ENCODE data around the gene SWAP70. TPM values are rescaled to one million over a fixed set of nuclear protein-coding genes. Genes with fewer than 3 reads are reported as not detected.

The SWAP70 gene
- total and polyA plus RNA-seq, 9 of the 15 experiments (the other 6 are each of a cell fraction or from before 2014, with no cell fraction given), result 1.7 to 4.9 (median 3.9) TPM

- Histone ChIP-seq H3K9me1 (ENCODE audit: control insufficient read depth, insufficient read depth, low read length) (peaks cover 7% of the 10 kb centered on the region), H4K20me1 (replicated peaks; ENCODE audit: control insufficient read depth, insufficient read depth, low read length) (no peaks in the 10 kb centered on the region; the same call in 1 of the 2 replicates), H3K4me3 (no peak overlapping the region), H2AFZ (ENCODE audit: low read depth, low read length) (no peak overlapping the region), H3K27ac (ENCODE audit: extremely low read depth, low read depth, low read length) (no peak overlapping the region), H3K27me3 (ENCODE audit: control insufficient read depth in 2 of 2, insufficient read depth in 2 of 2, low read length in 2 of 2) (no peaks in the 10 kb centered on the region; a peak in 1 of 5 replicates), H3K4me1 (replicated peaks in 1 of 2; ENCODE audit: control insufficient read depth in 2 of 2, insufficient read depth in 2 of 2, low read length in 2 of 2) (peaks cover 22 to 23% of the 10 kb centered on the region in 2 experiments), H3K36me3 (ENCODE audit: control insufficient read depth, insufficient read depth, low read length) (no peaks in the 10 kb centered on the region), H3K9ac (ENCODE audit: insufficient read depth in 1 of 2, low read depth in 2 of 2, low read length in 2 of 2) (no peak overlapping the region), H3K79me2 (ENCODE audit: control insufficient read depth, insufficient read depth, low read length) (no peaks in the 10 kb centered on the region), H3K4me2 (ENCODE audit: insufficient read depth, low read length) (no peak overlapping the region), H3K9me3 (replicated peaks; ENCODE audit: control insufficient read depth, insufficient read depth, low read depth, low read length) (no peaks in the 10 kb centered on the region)
- no peak for FAIRE-seq
- intact Hi-C loops (cut with micrococcal nuclease) (loop anchor here (5.0 to 10.0 kb wide), 3 partner anchors 449 to 612 kb away; partner anchors contain the start of gene ADM), in situ Hi-C loops (cut with MboI) (no loop called here)
- no TSS peak for BruUV-seq (replicated peaks)
- 42% methylated on average over 6 of the region's 7 CpGs for WGBS (ENCODE audit: insufficient coverage, low coverage, missing lambda C conversion rate)
- ChIA-PET CTCF (ENCODE audit: low intra/inter-chr PET ratio) (no interaction called here), POLR2A (no interaction called here)
- DNase-seq (ENCODE audit: extremely low read depth in 1 of 4, low spot score in 3 of 4), result no peak
- ATAC-seq, result no peak
- TF ChIP-seq SMARCB1 (IDR thresholded peaks at IDR 0.05; ENCODE audit: insufficient read length, low read depth), result no peak
- no peak for TF ChIP-seq RBFOX2 (IDR thresholded peaks at IDR 0.05; ENCODE audit: low read depth, low read length)
- TF ChIP-seq TCF15 (CRISPR knock-in tag; IDR thresholded peaks at IDR 0.05), result no peak
- TF ChIP-seq ZNF512 (tag; IDR thresholded peaks at IDR 0.05), result no peak
- TF ChIP-seq RHOXF2B (CRISPR knock-in tag; conservative IDR thresholded peaks at IDR 0.05), result no peak
- no peak for TF ChIP-seq GTF3C2 (IDR thresholded peaks at IDR 0.05; ENCODE audit: borderline replicate concordance, extremely low read depth, insufficient read length)
- no peak for TF ChIP-seq ZHX1 (conservative IDR thresholded peaks at IDR 0.05; ENCODE audit: low read length)
- no peak for TF ChIP-seq ZNF518B (CRISPR knock-in tag; IDR thresholded peaks at IDR 0.05)
- TF ChIP-seq ZNF175 (CRISPR knock-in tag; IDR thresholded peaks at IDR 0.05; ENCODE audit: low read depth), result no peak
- no peak for TF ChIP-seq ZSCAN32 (CRISPR knock-in tag; IDR thresholded peaks at IDR 0.05)
Observed at GRCh38 chr11:9755561-9756185, 91.8 kb downstream of the SWAP70 start.

All from K562 (cell line).